Measurements from ENCODE around the gene EYA2.
"Not testable (repeated sequence)": the region's sequence is repeated elsewhere in the genome, so short reads cannot be mapped to it uniquely, and the experiment has no call there.

Gene EYA2, protein sequence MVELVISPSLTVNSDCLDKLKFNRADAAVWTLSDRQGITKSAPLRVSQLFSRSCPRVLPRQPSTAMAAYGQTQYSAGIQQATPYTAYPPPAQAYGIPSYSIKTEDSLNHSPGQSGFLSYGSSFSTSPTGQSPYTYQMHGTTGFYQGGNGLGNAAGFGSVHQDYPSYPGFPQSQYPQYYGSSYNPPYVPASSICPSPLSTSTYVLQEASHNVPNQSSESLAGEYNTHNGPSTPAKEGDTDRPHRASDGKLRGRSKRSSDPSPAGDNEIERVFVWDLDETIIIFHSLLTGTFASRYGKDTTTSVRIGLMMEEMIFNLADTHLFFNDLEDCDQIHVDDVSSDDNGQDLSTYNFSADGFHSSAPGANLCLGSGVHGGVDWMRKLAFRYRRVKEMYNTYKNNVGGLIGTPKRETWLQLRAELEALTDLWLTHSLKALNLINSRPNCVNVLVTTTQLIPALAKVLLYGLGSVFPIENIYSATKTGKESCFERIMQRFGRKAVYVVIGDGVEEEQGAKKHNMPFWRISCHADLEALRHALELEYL

DNA sequence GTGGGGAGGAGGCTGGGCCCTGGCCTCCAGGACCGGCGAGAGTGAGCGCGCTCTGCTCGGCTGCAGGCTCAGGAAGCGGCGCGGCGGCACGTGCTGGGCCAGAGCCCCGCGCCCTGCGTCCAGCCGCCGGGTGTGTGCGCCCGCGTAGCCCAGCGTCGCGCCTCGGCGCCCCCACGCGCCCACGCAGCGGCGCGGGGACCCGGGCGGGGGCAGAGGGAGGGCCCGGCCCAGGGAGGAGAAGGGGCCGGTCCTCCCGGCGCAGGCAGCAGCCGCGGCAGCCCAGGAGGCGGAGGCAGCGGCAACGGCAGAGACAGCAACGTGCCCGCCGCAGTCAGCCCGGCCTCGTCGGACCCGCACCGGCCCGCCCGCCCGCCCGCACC, at the start of gene EYA2:
Gene EYA2, plus strand, starts transcription at position 265 of the 380 bp plus-strand sequence. CDS start 95,168 bp downstream, outside the sequence.
- no peak for DNase-seq

DNA sequence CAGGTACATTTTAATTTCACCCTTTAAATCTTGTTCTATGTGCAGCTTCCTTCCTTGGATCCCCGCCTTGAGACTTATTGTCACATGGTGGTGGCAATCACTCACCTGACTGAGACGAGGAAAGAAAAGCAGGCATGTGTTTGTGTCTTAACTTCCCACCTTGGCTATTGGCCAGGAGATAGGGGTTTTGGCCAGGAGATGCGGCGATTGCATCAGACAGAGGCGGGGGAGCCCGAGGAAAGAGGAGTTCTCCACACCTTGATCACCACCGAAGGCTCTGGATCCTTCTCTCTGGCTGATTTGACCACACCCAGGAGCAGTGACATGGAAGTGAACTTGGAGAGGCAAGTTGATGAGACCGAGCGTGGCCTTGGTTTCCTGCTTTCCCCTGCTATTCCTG, 49.7 kb upstream of the EYA2 start:
- DNase-seq: no peak

GRCh38 chr20:46849269-46849668, 45.4 kb upstream of the EYA2 start:
- DNase-seq: no peak

DNA sequence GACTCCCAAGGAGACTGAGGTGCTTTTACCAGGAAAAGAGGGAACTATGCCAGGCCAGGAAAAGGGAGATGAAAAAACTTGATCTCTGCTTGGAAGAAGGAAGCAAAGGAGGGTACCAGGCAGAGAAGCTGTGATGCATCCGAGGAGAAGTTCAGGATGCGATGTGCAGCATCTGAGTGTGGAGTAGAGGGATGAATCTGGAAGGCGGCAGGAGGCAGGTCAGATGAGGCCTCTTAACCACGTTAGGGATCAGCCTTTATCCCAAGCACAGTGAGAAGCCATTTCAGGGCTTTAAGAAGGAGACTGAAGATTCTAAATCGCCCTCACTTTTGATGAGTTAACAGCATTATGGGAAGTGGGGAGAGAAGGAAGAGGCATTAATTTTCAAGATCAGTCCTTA, 44.9 kb upstream of the EYA2 start:
- DNase-seq: no peak

DNA sequence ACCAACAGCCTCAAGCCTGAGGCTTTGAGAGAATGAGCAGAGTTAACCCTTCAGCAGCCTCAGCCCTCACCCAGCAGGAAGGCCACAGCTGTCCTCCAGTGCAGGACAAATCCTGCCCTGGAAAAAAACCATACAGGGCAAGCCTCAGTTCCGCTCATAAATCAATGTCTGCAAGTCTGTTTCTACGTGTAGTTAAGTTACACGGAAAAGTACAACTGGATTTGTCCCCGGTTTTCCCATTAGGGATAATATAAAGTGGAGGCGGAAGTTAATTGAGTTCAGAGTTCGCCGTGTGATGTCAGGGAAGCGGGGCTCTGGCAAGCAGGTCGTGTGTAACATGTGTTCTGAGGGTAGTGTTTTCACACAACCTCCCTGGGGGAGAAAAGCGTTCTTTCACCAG, 44.2 kb upstream of the EYA2 start:
- no peak for DNase-seq

- no peak for DNase-seq
These were observed 43.7 kb upstream of the EYA2 start for GRCh38 chr20:46850896-46851295.

- no peak for DNase-seq
These were observed 42.9 kb upstream of the EYA2 start for GRCh38 chr20:46851746-46852145.

- DNase-seq: no peak
These were observed 42.3 kb upstream of the EYA2 start for GRCh38 chr20:46852313-46852712.

DNA sequence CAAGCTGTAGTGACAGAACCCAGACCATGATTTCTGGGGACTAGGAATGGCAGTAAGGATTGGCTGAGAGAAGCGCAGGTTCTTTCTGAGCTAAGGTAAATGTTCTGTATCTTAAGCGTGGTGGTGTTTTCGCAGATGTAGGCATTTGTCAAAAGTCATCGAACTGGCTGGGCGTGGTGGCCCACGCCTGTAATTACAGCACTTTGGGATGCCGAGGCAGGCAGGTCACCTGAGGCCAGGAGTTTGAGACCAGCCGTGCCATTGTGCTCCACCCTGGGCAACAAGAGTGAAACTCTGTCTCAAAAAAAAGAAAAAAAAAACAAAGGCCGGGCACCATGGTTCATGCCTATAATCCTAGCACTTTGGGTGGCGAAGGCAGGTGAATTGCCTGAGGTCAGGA, 40.7 kb upstream of the EYA2 start:
- no peak for DNase-seq

DNA sequence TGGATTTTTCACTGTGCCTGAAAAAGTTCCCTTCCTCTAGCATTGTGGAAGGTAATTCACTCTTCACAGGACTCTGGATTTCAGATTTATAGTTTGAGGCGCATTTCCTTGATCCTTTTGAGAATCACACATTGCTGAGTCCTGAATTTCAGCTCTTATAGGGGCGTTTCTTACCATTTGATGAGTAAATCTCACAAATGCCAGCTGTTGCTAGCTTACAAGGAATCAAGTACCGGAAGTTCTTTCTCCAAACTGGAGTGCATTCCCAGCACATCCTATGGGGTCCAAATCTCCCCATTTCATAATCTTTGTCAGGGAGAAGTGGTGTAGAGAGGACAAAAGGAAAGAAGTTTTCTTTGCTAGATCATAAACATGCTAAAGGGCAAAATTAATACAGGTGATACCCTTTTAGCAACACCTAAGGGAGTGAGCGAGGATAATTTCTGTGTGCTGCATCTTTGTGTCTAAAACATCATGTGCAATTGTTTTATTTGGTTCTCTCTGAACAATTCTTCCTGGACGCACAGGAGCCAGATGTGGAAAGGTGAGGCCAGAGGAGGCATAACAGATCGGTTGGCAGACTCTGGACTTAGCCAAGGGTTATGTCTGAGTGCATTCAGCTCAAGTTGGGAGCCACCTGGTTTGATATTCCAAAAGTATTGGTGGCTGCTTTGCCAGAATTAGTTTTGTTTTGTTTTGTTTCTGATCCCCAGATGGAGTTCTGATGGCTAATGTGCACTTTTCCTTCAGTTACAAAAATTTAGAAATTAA, 37.4 kb upstream of the EYA2 start:
- DNase-seq: no peak

- no peak for DNase-seq
These were observed 28.8 kb upstream of the EYA2 start for GRCh38 chr20:46865824-46866223.

- DNase-seq: no peak
These were observed 24.6 kb upstream of the EYA2 start for GRCh38 chr20:46870041-46870440.

DNA sequence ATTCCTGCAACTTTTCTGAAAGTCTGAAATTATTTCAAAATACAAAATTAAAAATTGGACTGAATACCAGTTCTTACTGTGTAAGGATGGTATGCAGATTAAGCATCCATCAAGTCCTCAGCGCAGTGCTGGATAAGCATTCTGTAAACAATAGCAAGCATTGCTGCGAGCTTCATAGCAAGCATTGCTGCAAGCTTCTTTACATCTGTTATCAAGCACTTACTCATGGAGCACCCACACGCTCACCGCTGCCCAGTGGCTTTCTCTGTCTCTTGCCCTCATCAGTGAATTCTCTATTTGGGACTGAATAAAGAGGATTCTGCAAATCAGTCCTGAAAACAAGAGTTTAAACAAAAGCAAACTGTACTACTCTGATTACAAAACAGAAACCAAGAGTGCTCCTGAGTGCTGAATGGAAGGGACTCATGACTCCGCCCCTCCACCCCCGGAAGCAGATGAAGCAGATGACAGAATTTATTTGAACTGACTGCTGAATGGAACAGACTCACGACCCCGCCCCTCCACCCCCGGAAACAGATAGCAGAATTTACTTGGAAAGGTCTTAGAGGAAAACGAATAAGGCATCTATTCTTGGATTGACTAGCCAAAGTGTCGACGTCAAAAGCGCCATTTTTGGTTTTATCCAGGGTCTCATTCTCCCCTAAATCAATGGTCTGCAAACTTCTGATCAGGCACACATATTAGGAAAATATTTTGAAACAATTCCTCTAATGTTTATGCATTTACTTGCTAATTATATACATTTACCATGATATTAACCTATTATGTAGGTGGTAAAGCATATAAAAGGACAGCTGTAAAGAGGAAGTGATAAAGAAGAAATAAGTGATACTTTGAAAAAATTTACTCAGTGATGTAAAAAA, 22.1 kb upstream of the EYA2 start:
- DNase-seq: no peak

GRCh38 chr20:46875059-46875458, 19.6 kb upstream of the EYA2 start:
- no peak for DNase-seq

GRCh38 chr20:46879386-46879785, 15.3 kb upstream of the EYA2 start:
- DNase-seq: no peak

DNA sequence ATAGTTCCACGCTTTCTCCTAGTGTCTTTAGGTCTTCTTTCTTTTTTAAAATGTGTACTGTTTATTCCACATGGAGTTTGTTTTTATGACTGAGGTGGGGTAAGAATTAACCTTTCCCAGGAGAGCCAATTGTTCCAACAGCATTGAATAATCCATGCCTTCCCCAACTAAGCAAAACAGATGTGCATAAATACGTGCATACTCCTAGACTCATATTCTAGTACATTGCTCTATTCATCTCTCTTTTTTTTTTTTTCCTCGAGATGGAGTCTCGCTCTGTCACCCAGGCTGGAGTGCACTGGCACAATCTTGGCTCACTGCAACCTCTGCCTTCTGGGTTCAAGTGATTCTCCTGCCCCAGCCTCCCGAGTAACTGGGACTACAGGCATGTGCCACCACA, 14.7 kb upstream of the EYA2 start:
- not testable (repeated sequence) for DNase-seq

DNA sequence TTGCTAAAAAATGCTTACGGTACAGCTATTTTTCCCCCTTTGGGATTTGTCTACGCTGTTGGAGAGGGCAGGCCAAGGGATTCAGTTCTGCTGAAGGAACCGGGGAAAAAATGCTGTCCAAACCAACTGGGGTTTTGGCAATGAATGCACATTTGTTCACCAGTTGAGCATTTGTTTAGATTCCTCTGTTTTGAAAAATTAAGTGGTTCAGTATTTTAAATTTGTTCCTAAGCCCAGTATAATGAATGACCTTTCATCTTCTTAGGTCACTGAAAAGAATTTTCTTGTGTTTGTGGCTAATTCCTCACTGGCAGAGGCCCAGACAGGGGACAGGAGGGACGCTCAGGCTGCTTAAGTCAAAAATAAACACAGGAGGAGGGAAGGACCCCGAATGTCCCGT, 10.8 kb upstream of the EYA2 start:
- no peak for DNase-seq

DNA sequence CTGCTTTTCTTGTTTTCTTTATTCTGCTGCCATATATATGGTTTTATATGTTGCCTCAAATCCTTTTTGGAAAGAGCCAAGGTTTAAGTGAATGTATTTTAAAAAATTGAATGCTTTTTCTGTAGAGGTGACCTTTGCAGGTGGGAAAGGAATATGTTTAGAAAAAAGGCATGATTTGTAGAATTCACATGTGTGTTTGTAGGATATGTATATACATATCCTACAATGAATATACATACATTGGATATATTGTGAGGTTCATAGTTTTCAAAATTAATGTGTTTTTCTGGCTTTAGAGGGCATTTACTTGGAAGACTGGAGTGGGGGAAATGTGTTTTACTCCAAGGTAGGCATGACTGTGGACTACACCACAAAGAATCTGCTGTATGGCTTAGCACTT, 4.0 kb upstream of the EYA2 start:
- no peak for DNase-seq

DNA sequence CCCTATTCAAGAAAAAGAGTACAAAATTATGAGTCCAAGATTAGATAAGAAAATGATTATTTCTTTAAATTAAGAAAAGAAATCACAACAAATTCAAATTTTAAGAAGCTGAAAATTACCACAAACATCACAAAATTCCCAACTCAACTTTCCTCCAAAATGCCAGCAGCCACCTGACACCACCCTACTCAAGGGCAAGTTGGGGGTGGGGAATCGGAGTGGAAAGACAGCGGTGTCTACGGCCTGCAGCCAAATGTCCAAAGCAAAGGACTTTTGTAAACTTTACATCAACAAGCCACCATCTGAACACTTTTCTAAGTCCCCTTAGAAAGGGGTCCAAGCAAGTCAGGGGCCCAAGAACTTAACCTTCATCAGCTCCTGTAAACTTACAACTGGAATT, 1.6 kb upstream of the EYA2 start:
- DNase-seq: no peak

- DNase-seq: no peak
These were observed 615 bp upstream of the EYA2 start for GRCh38 chr20:46893877-46894578.

GRCh38 chr20:46894971-46895905, 595 bp downstream of the EYA2 start:
- no peak for DNase-seq

Measured in HCEC 1CT (cell line).